ENCODE data around the gene BHLHA15.

The BHLHA15 gene

DNA sequence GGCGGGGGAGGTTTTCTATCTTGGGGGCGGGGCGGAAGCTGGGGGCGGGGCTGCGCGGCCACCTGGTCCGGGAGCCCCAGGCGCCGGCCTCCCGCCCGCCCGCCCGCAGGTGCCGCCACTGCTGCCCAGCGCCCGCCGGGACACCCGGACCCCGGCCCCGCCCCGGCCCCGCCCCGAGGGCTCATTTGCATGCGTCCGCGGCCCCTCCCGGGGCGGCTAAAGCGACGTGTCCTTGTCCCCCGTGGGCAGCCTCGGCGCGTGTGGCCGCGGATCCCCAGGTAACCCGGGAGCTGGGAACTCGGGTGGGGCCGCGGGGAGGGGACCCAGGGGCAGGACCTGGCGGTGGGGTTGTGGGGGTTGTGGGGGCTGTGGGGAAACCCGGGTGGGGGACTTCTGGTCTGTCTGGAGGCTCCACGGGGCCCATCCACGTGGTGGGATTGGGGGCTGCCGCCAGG is at the start of gene BHLHA15:
TSS of gene BHLHA15 (plus strand) at position 219 of the 455 bp plus-strand sequence. CDS start 871 bp downstream, outside the sequence.
- no peak for DNase-seq

DNA sequence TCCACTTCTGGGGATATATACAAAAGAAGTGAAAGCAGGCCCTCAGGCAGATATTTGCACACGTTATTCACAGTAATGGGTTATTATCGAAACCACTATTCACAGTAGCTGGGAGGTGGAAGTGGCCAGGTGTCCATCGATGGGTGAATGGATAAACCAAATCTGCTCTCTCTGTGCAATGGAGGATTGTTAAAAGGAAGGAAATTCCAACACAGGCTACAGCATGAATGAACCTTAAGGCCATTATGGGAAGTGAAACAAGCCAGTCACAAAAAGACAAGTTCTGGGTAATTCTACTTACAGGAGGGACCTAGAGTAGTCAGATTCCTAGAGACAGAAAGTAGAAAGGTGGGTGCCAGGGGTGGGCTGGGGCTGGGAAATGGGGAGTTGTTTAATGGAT is 48.5 kb upstream of the BHLHA15 start:
- no peak for DNase-seq

DNA sequence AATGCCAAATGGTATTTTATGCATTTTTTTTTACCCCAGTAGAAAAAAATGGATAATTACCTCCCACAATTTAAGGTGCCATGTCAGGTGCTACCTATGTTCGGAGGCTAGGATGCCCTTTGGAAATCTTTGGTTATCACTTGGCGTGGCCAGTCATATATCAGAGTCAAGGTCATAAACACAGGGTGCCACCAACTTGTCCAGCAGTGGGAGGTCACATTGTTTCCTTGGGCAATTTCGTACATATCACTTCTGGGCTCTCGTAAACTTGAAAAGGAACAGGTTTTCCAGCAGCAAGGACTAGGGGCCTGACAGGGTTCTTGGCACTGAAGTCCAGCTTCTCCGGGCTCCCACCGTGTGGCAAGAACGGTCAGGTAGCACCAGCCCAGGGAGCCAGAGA is 48.0 kb upstream of the BHLHA15 start:
- DNase-seq = no peak

DNA sequence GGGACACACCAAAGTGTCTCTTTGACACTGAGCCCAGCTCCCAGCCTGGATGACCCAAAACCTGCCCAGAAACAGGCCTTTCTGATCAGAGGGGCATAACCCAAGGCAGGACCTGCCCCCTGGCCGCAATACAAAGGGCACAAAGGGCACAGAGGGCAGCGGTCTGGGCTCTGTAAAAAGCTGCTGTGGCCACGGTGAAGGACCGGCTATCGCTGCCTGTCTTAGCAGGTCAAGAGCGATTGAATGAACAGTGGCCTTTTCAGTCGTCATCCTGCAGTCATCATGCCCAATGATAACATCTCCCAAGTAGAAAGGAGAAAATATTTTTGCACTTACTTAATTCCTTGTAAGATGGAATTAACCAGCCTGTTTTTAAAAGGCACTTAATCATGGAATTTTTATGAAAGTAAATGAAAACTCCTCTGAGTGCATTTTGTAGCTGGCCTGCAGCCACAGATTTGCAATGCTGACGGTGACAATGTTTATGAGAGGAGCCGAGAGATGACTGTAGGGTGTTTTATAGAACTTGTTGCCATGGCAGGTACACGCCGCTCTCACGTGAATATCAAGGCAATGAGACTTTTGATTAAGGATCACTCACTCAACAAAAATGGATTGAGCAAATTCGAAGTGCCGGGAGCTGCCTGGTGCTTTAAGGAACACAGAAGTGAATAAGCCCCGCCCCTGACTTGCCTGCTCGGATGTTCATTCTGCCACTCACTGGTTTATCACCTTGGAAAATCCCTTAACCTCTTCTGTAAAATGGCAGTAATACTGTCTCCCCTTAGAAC is 47.3 kb upstream of the BHLHA15 start:
- DNase-seq = no peak

GRCh38 chr7:98165827-98166667 is 45.2 kb upstream of the BHLHA15 start:
- DNase-seq = no peak

GRCh38 chr7:98166668-98166970 is 44.6 kb upstream of the BHLHA15 start:
- no peak for DNase-seq

- no peak for DNase-seq
Observed at GRCh38 chr7:98167653-98168052, 43.6 kb upstream of the BHLHA15 start.

DNA sequence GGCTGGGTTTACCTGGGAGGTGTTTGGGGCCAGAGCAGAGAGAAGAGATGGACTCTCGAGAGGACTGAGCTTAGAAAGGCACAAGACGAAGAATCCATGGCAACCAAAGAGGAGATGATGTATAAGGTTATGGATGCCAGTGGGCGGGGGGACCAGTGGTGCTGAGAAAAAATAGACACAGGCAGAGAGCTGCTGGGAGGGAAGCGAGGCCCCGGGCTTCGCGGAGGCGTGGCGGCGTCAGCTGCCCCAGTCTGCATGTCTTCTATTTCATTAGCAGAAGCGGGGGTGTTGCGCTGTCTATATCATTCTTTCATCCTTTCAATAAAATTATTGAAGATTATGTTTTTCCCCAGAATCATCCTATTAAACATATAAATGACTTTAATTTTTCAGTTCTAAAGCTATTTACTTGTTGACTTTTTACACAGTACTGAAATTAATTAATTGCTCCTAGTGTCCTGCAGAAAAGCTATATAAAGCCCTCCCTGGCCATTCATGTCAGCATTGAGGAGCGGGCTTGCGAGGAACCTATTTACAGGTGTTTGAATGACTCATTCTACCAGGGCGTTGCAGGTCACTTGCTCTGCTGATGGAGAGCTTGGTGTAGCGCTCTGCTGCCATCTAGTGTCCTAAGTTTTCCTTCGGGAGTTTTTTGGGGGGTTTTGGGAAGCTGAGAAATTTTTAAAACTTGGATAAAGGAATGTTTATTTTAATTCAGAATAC is 42.9 kb upstream of the BHLHA15 start:
- DNase-seq = peak; percentile 60

- no peak for DNase-seq
Observed at GRCh38 chr7:98168904-98169621, 42.2 kb upstream of the BHLHA15 start.

- no peak for DNase-seq
Observed at GRCh38 chr7:98170966-98171365, 40.3 kb upstream of the BHLHA15 start.

- no peak for DNase-seq
Observed at GRCh38 chr7:98171449-98171848, 39.8 kb upstream of the BHLHA15 start.

GRCh38 chr7:98174334-98175259 is 36.6 kb upstream of the BHLHA15 start:
- DNase-seq = no peak

GRCh38 chr7:98175260-98175940 is 35.8 kb upstream of the BHLHA15 start:
- no peak for DNase-seq

GRCh38 chr7:98177553-98177952 is 33.7 kb upstream of the BHLHA15 start:
- no peak for DNase-seq

DNA sequence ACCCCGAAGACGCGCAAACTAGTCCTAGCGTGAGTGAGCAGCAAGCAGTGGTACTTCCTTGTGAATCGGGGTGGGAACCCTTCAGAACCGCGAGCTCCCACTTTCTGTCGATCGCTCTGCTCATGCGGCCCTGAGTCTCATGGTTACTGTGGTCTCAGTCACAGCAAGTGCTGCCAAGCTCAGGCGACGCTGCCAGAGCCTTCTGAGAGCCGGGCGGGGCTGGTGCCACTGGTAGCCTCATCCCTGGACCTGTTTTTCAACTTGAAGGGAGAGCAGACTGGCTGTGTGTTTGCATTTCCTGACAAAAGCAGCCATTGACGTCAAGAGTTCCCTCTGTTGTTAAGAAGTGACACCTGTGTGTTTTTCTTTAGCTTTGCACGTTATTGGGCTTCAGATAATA is 32.9 kb upstream of the BHLHA15 start:
- no peak for DNase-seq

DNA sequence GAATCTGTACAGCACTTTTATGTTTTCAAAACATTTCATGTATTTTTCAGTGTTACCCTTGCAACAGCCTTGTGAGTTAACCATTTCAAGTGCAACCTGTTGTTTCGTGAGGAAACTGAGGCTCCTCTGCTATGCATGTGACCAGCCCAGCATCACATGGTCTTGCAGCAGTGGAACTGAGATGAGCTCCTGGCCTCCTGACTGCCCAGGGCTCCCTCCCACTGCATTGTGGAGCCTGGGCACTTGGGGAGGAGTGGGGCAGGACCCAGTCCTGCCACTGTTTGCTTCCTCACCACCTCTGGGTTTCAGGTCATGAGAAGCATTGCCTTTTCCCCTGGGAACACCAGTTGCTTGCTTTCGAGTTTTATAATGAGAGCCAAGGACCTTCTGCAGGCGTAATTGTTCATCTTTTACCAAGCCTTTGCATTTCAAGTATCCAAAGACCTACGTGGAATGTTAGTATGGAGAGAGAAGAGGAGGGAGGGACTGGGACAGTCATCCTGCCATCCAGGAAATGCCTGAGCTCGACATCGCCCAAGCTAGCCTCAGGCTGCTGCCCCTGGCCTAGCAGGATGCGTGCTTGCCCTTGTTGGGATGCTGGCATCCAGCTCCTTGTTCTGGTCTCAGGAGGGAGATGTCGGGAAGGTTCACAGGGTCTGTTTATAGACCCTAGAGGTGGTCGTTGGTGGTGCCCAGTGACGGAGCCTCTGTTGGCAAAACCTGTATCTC is 32.3 kb upstream of the BHLHA15 start:
- DNase-seq = no peak

- DNase-seq = no peak
Observed at GRCh38 chr7:98180751-98181150, 30.5 kb upstream of the BHLHA15 start.

DNA sequence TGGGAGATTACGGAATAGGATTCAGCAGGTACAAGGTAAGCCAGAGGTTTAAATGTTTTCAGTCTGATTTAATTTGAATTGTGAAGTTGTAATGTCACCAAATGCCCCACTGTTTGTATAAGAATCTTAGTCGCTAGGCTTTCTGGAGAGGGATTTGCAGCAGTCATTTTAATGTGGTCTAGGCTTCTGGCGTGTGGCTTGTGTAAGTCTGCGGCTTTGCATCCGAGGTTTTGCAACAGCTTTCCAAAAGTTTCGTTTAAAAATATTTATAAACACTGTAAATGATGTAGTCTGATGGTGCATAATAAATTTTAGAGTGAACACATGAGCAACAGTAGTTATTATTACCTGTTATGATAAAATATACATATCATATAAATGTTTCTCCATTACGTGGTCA is 26.1 kb upstream of the BHLHA15 start:
- no peak for DNase-seq

- DNase-seq = no peak
Observed at GRCh38 chr7:98186452-98187137, 24.6 kb upstream of the BHLHA15 start.

DNA sequence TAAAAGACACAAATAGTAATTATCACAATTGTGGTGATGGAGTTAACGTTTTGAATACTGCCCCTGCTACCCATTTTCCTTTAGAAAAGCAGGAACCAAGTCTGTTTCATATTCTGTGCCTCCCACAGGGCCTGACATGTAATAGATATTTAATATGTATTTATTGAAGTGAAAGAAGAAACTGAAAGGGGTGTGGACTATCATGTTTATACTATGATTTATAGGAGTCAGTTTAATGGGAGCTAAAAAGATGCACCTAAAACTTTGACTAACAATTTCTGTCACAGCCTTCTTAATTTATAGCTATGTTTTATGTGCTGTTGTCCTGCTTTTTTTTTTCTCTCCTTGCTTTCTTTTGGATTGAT is 24.1 kb upstream of the BHLHA15 start:
- DNase-seq = no peak

All from left hindlimb (tissue), 1 donor.